NCI-H2081 treated with DMSO at 0.1 percent for 48 hours (cell line): Measurements from ENCODE around the gene GDA.

Source experiments
- DNase-seq: peaks from one replicate; lab custom pipeline; 2025; lab: John Stamatoyannopoulos, UW

Gene GDA

DNA sequence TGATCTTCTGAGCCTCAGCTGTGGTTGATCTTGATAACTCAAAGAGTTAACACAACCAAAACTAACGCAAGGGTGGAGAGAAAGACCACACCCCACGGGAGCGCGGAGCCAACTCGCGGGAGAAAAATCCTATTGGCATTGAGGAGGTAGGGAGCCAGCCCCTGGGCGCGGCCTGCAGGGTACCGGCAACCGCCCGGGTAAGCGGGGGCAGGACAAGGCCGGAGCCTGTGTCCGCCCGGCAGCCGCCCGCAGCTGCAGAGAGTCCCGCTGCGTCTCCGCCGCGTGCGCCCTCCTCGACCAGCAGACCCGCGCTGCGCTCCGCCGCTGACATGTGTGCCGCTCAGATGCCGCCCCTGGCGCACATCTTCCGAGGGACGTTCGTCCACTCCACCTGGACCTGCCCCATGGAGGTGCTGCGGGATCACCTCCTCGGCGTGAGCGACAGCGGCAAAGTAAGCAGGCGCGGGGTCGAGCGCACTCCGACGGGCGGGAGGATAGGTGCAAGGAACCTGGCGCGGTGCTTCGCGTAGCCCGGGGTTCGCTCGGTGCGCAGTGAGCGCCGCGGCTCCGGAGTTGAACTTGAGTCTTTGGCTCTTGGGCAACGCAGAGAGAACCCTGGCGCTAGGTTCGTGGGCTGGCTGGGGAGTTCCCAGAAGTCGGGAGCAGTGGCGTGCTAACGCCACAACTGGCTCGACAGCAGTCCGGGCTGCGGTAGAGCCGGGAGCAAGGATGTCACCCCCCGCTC lies at the start of gene GDA:
Gene GDA, plus strand, starts transcription at position 210 of the 745 bp plus-strand sequence. Its CDS starts 120 bp downstream, at position 330.
- DNase-seq = no peak

DNA sequence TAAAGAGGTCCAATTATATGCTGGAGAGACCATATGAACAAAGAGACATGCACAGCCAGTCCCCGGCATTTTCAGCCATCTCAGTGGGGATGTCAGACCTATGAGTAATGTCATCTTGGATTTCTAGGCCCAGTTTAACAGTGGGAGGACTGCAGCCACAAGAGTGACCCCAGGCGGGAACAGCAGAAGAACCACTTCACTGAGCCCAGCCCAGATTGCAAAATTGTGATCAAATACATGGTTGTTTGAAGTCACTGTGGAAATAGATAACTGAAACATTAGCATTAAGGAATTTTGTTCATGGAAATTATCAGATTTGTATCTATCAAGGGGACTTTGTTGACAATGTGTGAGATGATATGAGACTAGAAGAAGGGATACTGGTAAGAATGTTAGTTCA lies 46.7 kb upstream of the GDA start:
- no peak for DNase-seq

- DNase-seq = no peak
These were observed 36.2 kb upstream of the GDA start for GRCh38 chr9:72113056-72113455.

- DNase-seq = no peak
These were observed 29.4 kb upstream of the GDA start for GRCh38 chr9:72119853-72120252.

GRCh38 chr9:72124947-72125346 lies 24.3 kb upstream of the GDA start:
- DNase-seq = no peak

GRCh38 chr9:72127753-72128152 lies 21.5 kb upstream of the GDA start:
- DNase-seq = no peak

- DNase-seq = no peak
These were observed 20.7 kb upstream of the GDA start for GRCh38 chr9:72128526-72128925.

GRCh38 chr9:72129271-72130156 lies 19.7 kb upstream of the GDA start:
- DNase-seq = no peak

GRCh38 chr9:72130321-72130720 lies 18.9 kb upstream of the GDA start:
- DNase-seq = no peak

- no peak for DNase-seq
These were observed 18.0 kb upstream of the GDA start for GRCh38 chr9:72131206-72131605.

GRCh38 chr9:72132052-72132451 lies 17.2 kb upstream of the GDA start:
- no peak for DNase-seq

DNA sequence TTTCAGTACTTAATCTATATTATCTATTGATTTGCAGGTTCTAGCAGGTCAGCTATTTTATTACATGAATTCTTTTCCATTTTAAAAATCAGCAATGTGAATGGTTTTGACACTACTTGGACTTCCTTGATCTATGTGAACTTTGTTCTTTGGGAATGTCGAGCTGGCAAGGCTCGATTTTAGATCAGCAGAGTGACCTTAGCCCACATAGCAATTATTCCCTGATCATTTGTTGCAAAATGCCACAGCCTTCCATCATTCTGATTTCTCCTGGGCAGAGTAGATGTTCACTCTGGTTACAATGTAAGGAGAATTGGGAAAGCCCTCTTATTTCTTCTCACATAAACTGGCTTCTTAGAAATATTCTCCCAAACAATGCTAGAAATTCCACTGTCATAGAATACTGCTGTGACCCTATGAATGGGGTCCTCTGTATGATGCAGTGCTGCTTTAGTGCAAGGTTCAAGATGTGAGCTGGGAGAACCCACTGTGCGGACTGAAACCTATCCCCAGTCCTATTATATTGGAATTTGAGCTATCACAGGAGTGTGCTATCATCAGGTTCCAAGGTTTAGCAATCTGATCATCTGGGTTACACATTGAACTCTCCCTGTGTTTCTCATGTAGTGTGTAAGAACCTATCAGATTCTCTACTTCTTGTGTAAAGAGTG lies 15.7 kb upstream of the GDA start:
- DNase-seq = no peak

DNA sequence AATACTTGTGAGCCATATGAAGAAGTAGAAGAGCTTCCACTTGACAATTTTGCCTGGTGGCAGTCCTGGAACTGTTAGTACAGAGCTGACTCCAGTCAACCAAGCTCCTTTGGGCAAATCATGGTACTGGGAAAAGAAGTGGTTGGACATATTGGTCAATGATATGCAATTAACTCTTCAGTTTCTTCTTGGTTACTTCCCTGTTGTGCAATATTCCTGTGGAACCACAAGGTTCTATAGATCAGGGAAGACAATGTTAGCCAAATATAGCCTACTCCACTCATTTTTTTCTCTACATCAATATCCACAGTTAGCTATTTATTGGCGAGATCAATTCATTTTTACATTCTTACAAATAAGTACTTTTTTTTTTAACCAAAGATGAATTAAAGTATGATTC lies 14.4 kb upstream of the GDA start:
- DNase-seq = no peak

- no peak for DNase-seq
These were observed 11.4 kb upstream of the GDA start for GRCh38 chr9:72137697-72138365.

GRCh38 chr9:72139226-72139625 lies 10.0 kb upstream of the GDA start:
- no peak for DNase-seq

DNA sequence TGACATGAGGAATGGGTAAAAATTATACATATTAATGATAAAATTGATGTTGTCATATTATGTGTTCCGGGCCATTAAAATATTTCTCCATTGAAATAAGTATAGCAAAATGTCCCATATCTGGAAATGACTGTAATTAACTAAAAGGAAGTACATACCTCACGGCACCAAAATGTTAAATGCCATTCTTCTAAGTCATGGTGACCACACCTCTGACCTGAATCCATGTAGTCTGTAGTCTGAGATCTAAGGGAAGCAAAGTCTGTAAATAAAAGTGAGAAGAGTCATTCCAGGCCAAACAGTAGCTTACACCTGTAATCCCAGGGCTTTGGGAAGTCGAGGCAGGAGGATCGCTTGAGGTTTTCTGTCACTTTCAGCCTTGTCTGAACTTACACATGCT lies 8.7 kb upstream of the GDA start:
- DNase-seq = no peak

GRCh38 chr9:72141484-72141883 lies 7.8 kb upstream of the GDA start:
- no peak for DNase-seq

- DNase-seq = no peak
These were observed 4.3 kb upstream of the GDA start for GRCh38 chr9:72144756-72145492.

GRCh38 chr9:72145733-72146505 lies 3.3 kb upstream of the GDA start:
- no peak for DNase-seq

DNA sequence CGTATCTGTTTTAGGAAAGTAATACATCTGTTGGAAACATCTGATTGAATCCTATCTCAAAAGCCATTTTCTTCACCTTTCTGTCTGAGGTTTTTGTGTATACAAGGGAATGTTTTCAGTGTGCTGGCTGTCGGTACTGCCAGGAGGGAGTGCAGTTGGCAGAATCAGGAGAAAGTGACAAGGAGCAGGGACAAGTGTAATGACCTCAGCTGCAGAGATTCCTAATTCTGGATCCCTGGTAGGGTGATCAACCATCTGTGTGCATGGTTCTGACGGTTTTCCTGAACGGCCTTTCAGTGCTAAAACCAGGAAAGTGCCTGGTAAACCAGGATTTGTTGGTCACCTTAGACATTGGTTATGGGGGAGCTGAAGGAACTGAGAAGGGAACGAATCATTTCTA lies 1.6 kb upstream of the GDA start:
- DNase-seq = no peak

GRCh38 chr9:72150127-72150526 lies 887 bp downstream of the GDA start:
- no peak for DNase-seq
